ENCODE data around the gene CERS5.
A peak's percentile ranks its signal among the peaks of the same experiment; 100 is the strongest.
"Not testable (repeated sequence)": the region's sequence is repeated elsewhere in the genome, so short reads cannot be mapped to it uniquely, and the experiment has no call there.

The CERS5 gene

DNA sequence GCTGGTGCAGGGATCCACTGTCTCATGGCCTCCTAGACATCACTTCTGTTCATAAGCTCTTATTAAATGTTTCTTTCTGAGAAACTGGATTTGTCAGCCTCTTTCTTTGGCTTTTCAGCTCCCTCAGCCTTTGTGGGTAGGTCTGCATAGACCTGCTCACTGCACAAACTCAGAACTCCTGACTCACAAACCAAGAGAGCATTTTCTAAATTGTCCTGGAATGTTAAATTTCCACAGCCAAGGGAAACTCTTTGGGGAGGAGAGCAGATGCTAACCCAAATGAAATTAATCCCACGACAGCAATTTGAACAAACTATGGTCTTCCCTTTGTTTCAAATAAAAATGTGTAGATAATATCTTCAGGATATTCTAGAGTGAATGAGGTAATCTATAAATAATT lies 19.5 kb upstream of the CERS5 start:
- no peak for DNase-seq

DNA sequence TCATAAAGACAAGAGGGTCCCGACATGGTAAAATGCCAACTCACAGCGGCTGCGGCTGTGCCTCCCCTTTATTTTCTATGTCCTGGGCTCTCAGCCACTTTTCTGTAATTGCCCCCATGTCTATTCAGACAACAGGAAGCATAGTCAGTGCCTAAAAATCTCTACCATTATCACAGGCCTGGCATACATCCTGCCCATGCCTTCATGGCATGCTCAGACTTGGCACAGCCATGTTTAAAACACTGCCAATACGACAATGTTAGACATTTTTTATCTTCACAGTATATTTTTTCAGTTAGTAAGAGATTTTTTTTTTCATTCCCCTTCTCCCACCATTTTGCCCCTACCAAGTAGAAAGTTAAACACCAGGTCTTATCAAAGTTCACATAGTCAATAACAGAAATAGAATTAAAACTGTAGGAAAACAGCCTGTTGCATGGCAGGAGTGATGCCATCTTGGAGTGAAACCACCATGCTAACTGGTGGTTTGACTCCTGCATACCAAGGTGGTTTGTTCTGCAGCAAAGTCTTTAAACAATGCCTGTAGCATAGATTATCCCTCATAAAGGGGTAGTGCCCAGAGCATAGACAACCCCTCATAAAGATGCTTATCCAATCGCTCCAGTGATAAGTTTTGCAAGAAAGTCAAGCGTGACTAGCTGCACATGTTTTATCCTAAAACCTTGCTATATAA lies 18.9 kb upstream of the CERS5 start:
- DNase-seq: no peak

DNA sequence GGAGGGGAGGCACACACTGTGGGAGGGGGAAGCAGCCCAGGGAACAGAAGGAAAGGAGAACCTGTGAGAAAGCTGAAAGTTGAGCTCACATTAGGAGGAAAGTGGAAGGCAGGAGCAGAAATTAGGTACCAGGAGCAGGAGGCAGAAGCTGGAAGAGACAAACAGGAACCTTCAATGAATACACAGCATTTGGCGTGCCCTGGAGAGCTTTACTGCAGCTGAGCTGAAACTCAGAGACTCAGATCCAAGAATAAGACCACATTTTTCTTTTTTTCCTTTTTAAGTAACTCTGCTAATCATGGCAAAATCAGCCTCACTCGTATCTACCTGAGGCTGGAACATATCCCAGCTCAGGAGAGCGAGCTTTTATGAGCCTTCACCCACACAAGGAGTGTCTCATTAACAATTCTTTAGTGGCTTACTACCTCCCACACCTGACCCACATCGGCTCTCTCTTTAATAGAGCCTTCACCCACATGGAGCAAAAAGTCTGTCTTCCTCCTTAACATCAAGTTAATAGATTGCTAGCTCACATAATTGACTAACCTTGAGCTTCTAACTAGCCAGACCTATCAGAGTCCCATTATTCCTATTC lies 18.2 kb upstream of the CERS5 start:
- DNase-seq: no peak

DNA sequence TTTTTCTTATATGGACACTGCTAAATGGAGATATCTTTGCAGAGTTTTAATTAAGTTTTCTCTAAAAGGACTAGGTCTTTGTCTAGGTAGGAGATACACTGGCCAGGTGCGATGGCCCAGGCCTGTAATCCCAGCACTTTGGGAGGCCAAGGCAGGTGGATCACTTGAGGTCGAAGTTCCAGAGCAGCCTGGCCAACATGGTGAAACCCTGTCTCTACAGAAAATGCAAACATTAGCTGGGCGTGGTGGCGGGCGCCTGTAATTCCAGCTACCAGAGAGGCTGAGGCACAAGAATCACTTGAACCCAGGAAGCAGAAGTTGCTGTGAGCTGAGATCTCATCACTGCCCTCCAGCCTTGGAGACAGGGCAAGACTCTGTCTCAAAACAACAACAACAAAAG lies 17.1 kb upstream of the CERS5 start:
- no peak for DNase-seq

DNA sequence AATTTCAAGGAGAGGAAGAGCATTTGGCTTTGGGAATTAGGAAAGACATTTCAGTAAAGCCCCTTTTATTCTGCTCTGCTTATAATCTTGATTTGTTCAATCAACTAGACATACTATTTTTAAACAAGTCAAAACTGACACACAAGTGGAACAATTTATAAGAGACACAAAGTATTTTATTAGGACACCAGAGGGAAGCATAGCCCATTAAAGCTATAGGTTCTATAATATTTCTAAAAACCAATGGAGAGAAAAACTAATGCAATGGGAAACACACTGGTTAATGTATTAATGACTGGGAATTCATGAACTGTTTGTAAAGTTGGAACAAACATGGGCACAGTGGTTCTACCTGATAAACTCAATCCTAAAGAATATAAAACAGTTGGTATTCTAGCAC lies 15.3 kb upstream of the CERS5 start:
- DNase-seq: no peak

DNA sequence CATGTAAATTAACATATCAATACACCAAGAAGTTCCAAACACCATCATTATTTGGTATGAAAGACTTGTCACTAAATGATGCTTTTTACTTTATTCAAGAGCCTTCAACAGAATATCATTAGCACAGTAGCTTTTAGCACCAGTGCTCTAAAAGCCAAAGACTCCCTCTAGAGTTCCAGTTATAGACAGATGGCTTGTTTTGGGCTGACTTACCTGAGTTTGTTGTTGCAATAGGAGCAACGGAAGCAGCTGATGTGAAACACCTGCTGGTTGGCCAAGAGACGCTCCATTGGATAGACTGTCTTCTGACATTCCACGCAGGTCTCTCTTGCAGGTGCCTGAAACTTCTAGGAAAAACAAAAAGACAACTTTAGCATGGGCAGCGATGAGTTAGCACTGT lies 14.5 kb upstream of the CERS5 start:
- no peak for DNase-seq

DNA sequence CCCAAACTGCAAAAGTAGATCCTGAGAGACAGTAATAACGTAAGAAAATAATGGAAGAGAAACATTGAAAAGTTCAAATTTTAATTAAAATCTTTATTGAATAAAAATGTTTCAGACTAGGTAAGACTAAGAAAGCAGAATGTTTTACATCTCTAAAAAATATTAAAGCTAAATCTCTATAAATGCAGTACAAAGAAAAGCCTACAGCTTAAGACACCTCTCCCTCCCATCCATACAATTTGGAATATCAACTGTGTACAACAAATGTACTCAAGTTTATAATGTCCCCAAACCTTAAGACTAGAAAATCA lies 8.5 kb upstream of the CERS5 start:
- DNase-seq: no peak

DNA sequence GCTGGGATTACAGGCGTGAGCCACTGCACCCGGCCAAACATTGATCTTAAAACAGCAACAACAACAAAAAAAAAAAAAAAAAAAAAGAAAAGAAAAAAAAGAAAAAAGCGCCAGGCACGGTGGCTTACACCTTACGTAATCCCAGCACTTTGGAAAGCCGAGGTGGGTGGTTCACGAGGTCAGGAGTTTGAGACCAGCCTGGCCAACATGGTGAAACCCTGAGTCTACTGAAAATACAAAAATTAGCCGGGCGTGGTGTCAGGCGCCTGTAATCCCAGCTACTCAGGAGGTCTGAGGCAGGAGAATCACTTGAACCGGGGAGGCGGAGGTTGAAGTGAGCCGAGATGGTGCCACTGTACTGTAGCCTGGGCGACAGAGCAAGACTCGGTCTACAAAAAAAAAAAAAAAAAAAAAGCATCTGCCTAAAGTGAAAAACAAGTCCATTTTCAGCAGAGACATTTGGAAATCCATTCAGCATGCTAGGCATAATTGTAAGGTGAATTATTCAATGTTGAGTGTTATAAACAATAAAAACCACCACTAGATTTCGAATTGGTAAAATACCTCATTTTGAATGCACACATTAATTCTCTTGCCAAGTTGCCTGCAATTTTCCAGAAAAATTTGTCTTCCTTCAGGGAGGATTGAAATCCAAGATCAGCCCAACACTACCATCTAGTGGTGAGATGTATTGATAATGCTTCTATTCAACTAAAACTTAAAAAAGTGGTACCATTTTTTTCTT lies 8.0 kb upstream of the CERS5 start:
- DNase-seq: peak; percentile 68

DNA sequence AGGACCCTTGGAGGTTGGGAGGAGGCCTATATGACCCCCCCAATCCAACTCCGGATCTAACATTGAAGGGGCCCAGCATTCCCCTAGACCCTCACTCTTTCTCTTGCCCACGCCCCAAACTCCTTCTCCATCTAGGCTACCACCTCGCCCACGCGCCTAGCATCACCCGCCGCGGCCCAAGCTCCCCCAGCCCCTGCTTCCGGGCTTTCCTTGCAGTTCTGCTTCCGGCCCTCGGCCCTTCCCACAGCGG lies 445 bp downstream of the CERS5 start:
- no peak for DNase-seq

DNA sequence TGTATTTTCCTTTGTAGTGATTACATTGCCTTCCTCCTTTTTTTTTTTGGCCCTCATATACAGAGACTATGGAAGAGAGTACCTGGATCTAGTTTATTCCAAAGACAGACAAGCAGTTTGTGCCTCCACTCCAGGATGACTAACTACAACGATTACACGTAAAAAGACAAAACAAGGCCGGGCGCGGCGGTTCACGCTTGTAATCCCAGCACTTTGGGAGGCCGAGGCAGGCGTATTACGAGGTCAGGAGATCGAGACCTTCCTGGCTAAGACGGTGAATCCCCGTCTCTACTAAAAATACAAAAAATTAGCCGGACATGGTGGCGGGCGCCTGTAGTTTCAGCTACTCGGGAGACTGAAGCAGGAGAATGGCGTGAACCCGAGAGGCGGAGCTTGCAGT lies 2.2 kb downstream of the CERS5 start:
- no peak for DNase-seq

DNA sequence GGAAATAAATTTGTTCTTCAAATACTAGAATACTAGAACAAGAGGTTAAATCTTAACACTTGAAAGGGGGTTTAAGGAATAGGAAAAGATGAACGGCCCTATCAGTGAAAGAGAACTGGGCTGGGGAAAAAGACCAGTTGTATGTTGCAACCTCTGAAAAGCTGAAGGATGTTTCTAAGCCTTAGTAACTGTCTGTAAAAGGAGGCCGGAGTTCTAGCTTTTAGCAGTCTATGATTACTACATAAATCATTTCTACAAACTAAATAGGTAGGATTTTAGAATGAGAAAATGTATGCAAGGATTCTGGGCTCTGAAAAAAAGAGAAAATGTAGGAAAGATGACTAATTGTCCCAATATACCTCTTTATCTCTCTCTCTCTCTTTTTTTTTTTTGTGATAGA lies 4.9 kb downstream of the CERS5 start:
- no peak for DNase-seq

DNA sequence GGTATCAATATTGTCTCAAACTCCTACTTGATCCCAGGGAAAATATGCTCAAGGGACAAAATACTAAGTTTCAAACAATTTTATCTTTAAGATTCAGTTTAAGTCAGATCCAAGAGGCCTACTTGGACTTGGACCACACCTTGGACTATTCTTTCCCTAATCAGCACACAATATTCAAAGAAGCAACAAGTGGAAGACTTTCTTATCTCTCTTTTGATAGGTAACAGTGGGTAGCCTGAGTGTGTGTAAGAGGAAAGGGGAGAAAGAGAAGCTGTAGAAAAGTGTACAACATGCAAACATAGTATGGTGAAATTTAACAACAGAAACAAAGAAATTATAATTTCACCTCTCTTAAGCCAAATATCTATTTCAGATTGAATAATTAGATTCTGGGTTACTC lies 6.5 kb downstream of the CERS5 start:
- no peak for DNase-seq

DNA sequence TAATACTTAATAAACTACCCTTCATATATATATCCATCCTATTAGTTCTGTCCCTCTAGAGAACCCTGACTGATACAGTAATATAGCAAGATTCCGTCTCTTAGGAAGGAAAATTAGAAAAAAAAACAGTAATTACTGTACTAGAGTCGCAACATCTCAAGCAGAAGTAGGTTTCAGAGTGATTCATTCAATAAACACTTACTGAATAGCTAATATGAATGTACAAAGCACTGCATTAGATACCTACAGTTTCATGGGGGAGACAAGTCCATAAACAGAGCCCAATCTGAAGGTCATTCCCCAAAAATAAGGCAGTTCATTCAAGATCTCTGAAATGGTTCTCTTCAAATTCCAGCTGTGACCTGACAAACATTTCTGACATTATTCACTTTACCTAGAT lies 9.9 kb downstream of the CERS5 start:
- no peak for DNase-seq

DNA sequence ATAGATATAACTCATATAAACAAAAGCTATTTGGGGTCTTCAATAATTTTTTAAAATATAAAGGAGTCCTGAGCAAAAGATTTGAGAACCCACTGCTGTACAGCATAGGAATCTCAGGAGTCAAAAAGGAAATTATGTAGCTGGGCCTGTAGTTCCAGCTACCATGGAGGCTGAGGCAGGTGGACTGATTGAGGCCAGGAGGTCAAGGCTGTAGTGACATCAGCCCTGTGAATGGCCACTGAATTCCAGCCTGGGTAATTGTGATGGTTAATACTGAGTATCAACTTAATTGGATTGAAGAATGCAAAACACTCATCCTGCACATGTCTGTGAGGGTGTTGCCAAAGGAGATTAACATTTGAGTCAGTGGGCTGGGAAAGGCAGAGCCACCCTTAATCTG lies 10.5 kb downstream of the CERS5 start:
- no peak for DNase-seq

DNA sequence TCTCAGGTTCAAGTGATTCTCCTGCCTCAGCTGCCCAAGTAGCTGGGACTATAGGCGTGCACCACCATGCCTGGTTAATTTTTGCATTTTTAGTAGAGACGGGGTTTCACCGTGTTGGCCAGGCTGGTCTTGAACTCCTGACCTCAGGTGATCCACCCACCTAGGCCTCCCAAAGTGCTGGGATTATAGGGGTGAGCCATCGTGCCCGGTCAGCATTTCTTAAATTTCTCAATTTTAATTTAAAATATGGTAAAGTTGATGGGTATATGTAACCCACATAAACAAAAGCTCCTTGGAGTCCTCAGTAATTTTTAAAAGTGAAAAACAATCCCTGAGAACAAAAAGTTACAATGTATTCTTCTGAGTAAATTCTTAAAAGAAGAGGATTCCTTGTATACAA lies 12.2 kb downstream of the CERS5 start:
- not testable (repeated sequence) for DNase-seq

DNA sequence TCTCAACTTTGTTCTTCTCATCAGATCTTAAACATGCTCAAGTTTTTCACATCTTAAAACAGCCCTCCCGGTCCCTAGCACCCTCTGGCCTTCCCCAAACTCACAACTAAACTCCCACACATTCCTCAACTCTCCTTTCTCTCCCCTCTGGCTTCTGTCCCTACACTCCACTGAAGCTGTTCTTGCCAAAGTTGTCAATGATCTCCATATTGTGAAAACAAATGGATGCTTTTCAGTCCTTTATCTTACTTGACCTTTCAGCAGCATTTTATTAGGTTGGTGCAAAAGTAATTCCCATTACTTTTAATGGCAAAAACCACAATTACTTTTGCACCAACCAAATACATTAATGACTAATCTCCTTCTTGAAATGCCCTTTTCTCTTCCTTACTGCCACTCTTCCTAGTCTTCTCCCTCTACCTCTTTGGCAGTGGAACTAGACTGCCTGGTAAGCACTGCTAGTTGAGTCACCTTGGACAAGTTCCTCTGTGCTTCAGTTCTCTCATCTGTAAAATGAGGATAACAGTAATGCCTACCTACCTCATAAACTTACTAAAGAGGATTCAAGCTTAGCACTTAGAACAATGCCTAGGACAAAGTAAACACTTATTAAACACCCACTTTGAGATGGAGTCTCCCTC lies 16.0 kb downstream of the CERS5 start:
- DNase-seq: no peak

DNA sequence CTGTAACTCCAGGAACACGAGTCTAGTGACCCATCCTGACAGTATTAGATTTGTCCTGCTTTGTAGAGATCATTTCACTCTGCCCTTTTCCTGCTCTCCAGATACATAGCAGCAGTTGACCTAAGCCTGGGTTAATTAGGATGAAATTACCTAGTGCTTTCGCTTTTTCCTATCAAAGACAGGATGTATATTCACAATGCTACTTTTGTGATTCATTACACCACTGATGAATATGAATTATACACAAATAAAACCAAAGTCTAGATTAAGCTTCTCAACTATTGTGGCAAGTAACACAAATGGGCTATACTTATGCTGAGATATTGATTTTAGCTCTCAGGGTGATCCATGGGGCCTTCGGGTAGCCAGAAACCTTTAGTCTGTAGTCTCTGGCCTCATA lies 17.9 kb downstream of the CERS5 start:
- no peak for DNase-seq

DNA sequence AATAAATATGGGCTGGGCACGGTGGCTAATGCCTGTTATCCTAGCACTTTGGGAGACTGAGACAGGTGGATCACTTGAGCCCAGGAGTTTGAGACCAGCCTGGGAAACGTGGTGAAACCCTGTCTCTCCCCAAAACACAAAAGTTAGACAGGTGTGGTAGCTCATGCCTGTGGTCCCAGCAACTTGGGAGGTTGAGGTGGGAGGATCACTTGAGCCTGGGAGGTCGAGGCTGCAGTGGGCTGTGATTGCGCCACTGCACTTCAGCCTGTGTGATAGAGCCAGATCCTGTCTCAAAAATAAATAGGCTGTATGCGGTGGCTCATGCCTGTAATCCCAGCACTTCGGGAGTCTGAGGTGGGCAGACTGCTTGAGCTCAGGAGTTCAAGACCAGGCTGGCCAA lies 19.2 kb downstream of the CERS5 start:
- DNase-seq: not testable (repeated sequence)

DNA sequence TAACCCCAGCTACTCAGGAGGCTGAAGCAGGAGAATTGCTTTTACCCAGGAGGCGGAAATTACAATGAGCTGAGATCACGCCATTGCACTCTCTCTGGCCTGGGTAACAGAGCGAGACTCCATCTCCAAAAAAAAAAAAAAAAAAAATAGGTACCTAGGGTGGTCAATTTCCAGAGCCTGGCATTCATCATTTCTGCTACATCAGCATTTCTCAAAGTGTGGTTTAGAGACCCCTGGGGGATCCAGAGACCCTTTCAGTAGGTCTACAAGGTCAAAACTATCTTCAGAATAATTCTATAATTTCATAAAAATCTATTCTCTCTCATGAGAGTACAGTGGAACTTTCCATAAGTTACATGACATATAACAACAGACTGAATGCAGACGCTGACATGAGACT lies 19.9 kb downstream of the CERS5 start:
- DNase-seq: no peak

DNA sequence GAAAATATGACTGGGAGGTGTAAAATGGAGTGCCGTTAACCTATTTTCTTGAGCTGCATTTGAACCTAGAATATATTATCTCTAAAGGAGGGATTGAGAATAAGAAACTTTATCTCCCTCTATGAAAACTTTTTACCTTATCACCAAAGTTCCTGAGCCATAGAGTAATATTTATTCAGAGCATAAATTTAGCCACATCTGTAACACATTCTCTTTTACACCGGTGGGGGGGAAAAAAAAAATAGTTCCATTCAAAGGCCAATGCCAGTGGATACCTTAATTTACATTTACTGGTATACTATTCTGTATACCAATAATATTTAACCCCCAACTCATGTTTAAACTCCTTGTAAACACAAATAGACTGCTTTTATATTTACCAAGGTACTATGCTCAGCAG lies 21.7 kb downstream of the CERS5 start:
- no peak for DNase-seq

DNA sequence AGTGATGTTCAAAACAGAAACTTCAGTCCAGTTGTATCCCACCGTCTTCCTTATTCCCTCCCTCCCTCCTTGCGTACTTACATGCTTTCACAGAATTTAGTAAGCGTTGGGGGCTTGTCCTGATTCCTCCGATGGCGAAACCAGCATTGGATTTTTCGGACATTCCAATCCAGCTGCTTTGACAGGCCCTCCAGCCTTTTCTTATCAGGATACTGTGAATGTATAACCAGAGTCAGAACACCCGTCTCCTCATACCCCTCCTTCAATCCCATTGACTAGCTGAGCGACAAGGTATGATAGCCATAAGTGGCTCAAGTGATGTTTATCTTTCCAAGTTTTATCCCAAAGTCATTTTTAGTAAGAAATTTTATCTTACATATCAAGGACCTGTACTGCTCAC lies 24.2 kb downstream of the CERS5 start:
- DNase-seq: no peak

DNA sequence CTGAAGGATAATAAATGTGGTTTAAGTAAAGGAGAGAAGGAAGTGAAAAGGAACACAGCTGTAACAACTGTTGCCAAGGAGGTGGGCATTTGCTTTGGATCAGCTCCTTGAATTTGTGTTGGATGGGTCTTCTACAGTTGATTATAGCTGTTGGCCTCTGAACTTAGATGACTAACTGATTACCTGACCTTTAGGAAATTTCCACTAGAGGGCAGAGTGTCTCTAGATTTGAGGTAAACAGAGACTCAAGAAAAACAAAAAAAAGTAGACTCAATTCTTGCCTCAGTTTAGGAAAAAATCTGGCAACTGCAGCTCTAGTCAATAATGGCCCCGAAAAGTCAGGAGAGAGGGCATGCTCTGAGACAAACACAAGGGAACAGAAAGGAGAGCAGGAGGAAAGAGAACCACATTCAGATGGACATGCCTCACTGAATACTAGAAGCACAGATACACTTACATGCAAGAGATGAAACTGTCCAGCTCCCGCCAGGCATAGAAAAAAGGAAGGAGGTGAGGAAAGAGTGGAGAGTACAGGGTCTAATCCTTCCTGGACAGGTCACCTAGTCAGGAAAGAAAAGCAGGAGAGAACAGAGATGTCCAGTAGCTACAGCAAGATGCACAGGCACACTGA lies 34.5 kb downstream of the CERS5 start:
- no peak for DNase-seq

DNA sequence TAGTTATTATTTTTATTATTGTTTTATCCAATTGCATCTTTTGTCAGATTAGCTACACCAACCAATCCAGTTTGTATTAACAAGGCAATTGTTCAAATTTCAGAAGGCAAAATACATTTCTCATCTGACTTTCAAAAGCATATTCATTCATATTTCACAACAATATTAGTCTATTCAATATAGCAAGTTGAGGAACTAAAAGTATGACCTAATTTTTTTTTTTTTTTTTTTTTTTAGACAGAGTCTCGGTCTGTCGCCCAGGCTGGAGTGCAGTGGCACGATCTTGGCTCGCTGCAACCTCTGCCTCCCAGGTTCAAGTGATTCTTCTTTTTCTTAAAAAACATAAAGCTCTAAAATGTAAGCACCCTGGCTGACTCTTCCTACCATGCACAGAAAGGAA lies 37.9 kb downstream of the CERS5 start:
- DNase-seq: no peak

DNA sequence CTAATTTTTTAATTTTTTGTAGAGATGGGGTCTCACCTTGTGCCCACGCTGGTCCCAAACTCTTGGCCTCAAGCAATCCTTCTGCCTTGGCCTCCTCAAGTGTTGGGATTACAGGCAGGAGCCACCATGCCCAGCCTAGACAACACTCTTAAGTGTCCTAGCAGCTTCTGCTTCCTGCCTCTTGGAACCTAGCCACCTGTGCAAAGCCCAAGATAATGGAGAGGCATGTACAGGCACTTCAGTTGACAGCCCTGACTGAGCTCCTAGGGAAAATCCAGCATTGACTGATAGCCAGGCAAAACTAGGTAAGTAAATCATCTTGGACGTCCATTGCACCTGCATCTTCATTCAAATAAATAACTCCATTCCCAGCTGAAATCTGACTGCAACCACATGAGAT lies 39.6 kb downstream of the CERS5 start:
- DNase-seq: no peak

All from NCI-H2107 (cell line).